Right lobe of liver (tissue), 4 donors: ENCODE data around the gene SLC37A2.

Source experiments
- CTCF ChIP-seq, 4 donors: fragments of 200-600 bp in 3 of 4; fragments of 450-650 bp in 1 of 4; IDR thresholded peaks; one replicate each; pipeline versions ENCODE4 v1.5.1 to v1.8.0; 2016 to 2022; ENCODE audit warnings: antibody characterized with exemption in 4 of 4, mild to moderate bottlenecking in 2 of 4
- POLR2A ChIP-seq: fragments of 450-650 bp; IDR thresholded peaks from one replicate; pipeline ENCODE4 v1.6.1; 2017; ENCODE audit warnings: antibody characterized with exemption, mild to moderate bottlenecking
- donor health status: DM: no; HTN: no; CAD: no.
- donor health status: DM: no; HTN: no; CAD: no.
- donor health status: DM: no; HTN: yes; CAD: no.

- TF ChIP-seq CTCF (IDR thresholded peaks at IDR 0.05) = no peak
- TF ChIP-seq POLR2A = no peak
Observed at GRCh38 chr11:125085301-125086081, 22.4 kb downstream of the SLC37A2 start.
